ENCODE results near the gene SMYD3.

SMYD3 gene

GRCh38 chr1:246503341-246503740 lies 3.7 kb downstream of the SMYD3 start:
- no peak overlapping the region for H3K27ac ChIP-seq (ENCODE audit: low read depth, low read length)
- no peaks in the 10 kb centered on the region for H3K27me3 ChIP-seq (ENCODE audit: insufficient read depth, low read length)
- peaks cover 17% of the 10 kb centered on the region for H3K79me2 ChIP-seq (ENCODE audit: control insufficient read depth, insufficient read depth, low read length, unreplicated experiment)
- peaks cover 10% of the 10 kb centered on the region for H3K4me1 ChIP-seq (ENCODE audit: control insufficient read depth, insufficient read depth, low read length, unreplicated experiment)
- no peaks in the 10 kb centered on the region for H3K36me3 ChIP-seq (ENCODE audit: insufficient read depth, low read length)
- no peak overlapping the region for H3K4me3 ChIP-seq (ENCODE audit: low read depth, low read length)
- H2AFZ ChIP-seq (ENCODE audit: low read length, unreplicated experiment): no peak overlapping the region

GRCh38 chr1:246497331-246497915 lies 9.7 kb downstream of the SMYD3 start:
- H3K4me3 ChIP-seq (ENCODE audit: low read depth, low read length): no peak overlapping the region
- H2AFZ ChIP-seq (ENCODE audit: low read length, unreplicated experiment): no peak overlapping the region
- H3K79me2 ChIP-seq (ENCODE audit: control insufficient read depth, insufficient read depth, low read length, unreplicated experiment): peaks cover 8% of the 10 kb centered on the region
- no peak overlapping the region for H3K27ac ChIP-seq (ENCODE audit: low read depth, low read length)
- peaks cover 2% of the 10 kb centered on the region for H3K4me1 ChIP-seq (ENCODE audit: control insufficient read depth, insufficient read depth, low read length, unreplicated experiment)
- H3K36me3 ChIP-seq (ENCODE audit: insufficient read depth, low read length): no peaks in the 10 kb centered on the region
- no peaks in the 10 kb centered on the region for H3K27me3 ChIP-seq (ENCODE audit: insufficient read depth, low read length)

- no peak overlapping the region for H3K27ac ChIP-seq (ENCODE audit: low read depth, low read length)
- peaks cover 5% of the 10 kb centered on the region for H3K4me1 ChIP-seq (ENCODE audit: control insufficient read depth, insufficient read depth, low read length, unreplicated experiment)
- H3K79me2 ChIP-seq (ENCODE audit: control insufficient read depth, insufficient read depth, low read length, unreplicated experiment): peaks cover 17% of the 10 kb centered on the region
- no peaks in the 10 kb centered on the region for H3K27me3 ChIP-seq (ENCODE audit: insufficient read depth, low read length)
- H2AFZ ChIP-seq (ENCODE audit: low read length, unreplicated experiment): no peak overlapping the region
- H3K4me3 ChIP-seq (ENCODE audit: low read depth, low read length): no peak overlapping the region
- no peaks in the 10 kb centered on the region for H3K36me3 ChIP-seq (ENCODE audit: insufficient read depth, low read length)
Measured at GRCh38 chr1:246492611-246493245, 14.4 kb downstream of the SMYD3 start.

- Histone ChIP-seq H3K36me3 (ENCODE audit: insufficient read depth, low read length) (no peaks in the 10 kb centered on the region), H2AFZ (ENCODE audit: low read length, unreplicated experiment) (no peak overlapping the region), H3K27me3 (ENCODE audit: insufficient read depth, low read length) (no peaks in the 10 kb centered on the region), H3K27ac (ENCODE audit: low read depth, low read length) (no peak overlapping the region), H3K4me1 (ENCODE audit: control insufficient read depth, insufficient read depth, low read length, unreplicated experiment) (peaks cover 5% of the 10 kb centered on the region), H3K79me2 (ENCODE audit: control insufficient read depth, insufficient read depth, low read length, unreplicated experiment) (peaks cover 16% of the 10 kb centered on the region), H3K4me3 (ENCODE audit: low read depth, low read length) (no peak overlapping the region)
Measured at GRCh38 chr1:246491551-246492053, 15.5 kb downstream of the SMYD3 start.

- Histone ChIP-seq H3K79me2 (ENCODE audit: control insufficient read depth, insufficient read depth, low read length, unreplicated experiment) (peaks cover 11% of the 10 kb centered on the region), H3K27ac (ENCODE audit: low read depth, low read length) (no peak overlapping the region), H3K4me3 (ENCODE audit: low read depth, low read length) (no peak overlapping the region), H2AFZ (ENCODE audit: low read length, unreplicated experiment) (no peak overlapping the region), H3K27me3 (ENCODE audit: insufficient read depth, low read length) (no peaks in the 10 kb centered on the region), H3K36me3 (ENCODE audit: insufficient read depth, low read length) (no peaks in the 10 kb centered on the region), H3K4me1 (ENCODE audit: control insufficient read depth, insufficient read depth, low read length, unreplicated experiment) (peaks cover 6% of the 10 kb centered on the region)
Measured at GRCh38 chr1:246488674-246489073, 18.4 kb downstream of the SMYD3 start.

GRCh38 chr1:246483569-246483933 lies 23.5 kb downstream of the SMYD3 start:
- Histone ChIP-seq H3K4me1 (ENCODE audit: control insufficient read depth, insufficient read depth, low read length, unreplicated experiment) (peaks cover 13% of the 10 kb centered on the region), H3K27ac (ENCODE audit: low read depth, low read length) (no peak overlapping the region), H3K4me3 (ENCODE audit: low read depth, low read length) (peak overlapping the region; percentile 57), H3K36me3 (ENCODE audit: insufficient read depth, low read length) (no peaks in the 10 kb centered on the region), H2AFZ (ENCODE audit: low read length, unreplicated experiment) (no peak overlapping the region), H3K27me3 (ENCODE audit: insufficient read depth, low read length) (no peaks in the 10 kb centered on the region), H3K79me2 (ENCODE audit: control insufficient read depth, insufficient read depth, low read length, unreplicated experiment) (peaks cover 14% of the 10 kb centered on the region)

- no peaks in the 10 kb centered on the region for H3K36me3 ChIP-seq (ENCODE audit: insufficient read depth, low read length)
- H2AFZ ChIP-seq (ENCODE audit: low read length, unreplicated experiment): peak overlapping the region; percentile 58
- no peaks in the 10 kb centered on the region for H3K27me3 ChIP-seq (ENCODE audit: insufficient read depth, low read length)
- peaks cover 13% of the 10 kb centered on the region for H3K4me1 ChIP-seq (ENCODE audit: control insufficient read depth, insufficient read depth, low read length, unreplicated experiment)
- peaks cover 14% of the 10 kb centered on the region for H3K79me2 ChIP-seq (ENCODE audit: control insufficient read depth, insufficient read depth, low read length, unreplicated experiment)
- peak overlapping the region; percentile 57 for H3K4me3 ChIP-seq (ENCODE audit: low read depth, low read length)
- no peak overlapping the region for H3K27ac ChIP-seq (ENCODE audit: low read depth, low read length)
Measured at GRCh38 chr1:246482805-246483568, 24.1 kb downstream of the SMYD3 start.

GRCh38 chr1:246479061-246479460 lies 28.0 kb downstream of the SMYD3 start:
- peaks cover 14% of the 10 kb centered on the region for H3K79me2 ChIP-seq (ENCODE audit: control insufficient read depth, insufficient read depth, low read length, unreplicated experiment)
- no peaks in the 10 kb centered on the region for H3K36me3 ChIP-seq (ENCODE audit: insufficient read depth, low read length)
- H3K27me3 ChIP-seq (ENCODE audit: insufficient read depth, low read length): no peaks in the 10 kb centered on the region
- H2AFZ ChIP-seq (ENCODE audit: low read length, unreplicated experiment): no peak overlapping the region
- H3K4me3 ChIP-seq (ENCODE audit: low read depth, low read length): no peak overlapping the region
- H3K27ac ChIP-seq (ENCODE audit: low read depth, low read length): no peak overlapping the region
- H3K4me1 ChIP-seq (ENCODE audit: control insufficient read depth, insufficient read depth, low read length, unreplicated experiment): peaks cover 13% of the 10 kb centered on the region

- Histone ChIP-seq H3K27ac (ENCODE audit: low read depth, low read length) (no peak overlapping the region), H3K27me3 (ENCODE audit: insufficient read depth, low read length) (no peaks in the 10 kb centered on the region), H2AFZ (ENCODE audit: low read length, unreplicated experiment) (no peak overlapping the region), H3K36me3 (ENCODE audit: insufficient read depth, low read length) (no peaks in the 10 kb centered on the region), H3K79me2 (ENCODE audit: control insufficient read depth, insufficient read depth, low read length, unreplicated experiment) (peaks cover 9% of the 10 kb centered on the region), H3K4me1 (ENCODE audit: control insufficient read depth, insufficient read depth, low read length, unreplicated experiment) (peaks cover 1% of the 10 kb centered on the region), H3K4me3 (ENCODE audit: low read depth, low read length) (no peak overlapping the region)
Measured at GRCh38 chr1:246477634-246478033, 29.4 kb downstream of the SMYD3 start.

GRCh38 chr1:246476771-246477170 lies 30.3 kb downstream of the SMYD3 start:
- Histone ChIP-seq H3K27me3 (ENCODE audit: insufficient read depth, low read length) (no peaks in the 10 kb centered on the region), H2AFZ (ENCODE audit: low read length, unreplicated experiment) (no peak overlapping the region), H3K27ac (ENCODE audit: low read depth, low read length) (no peak overlapping the region), H3K4me1 (ENCODE audit: control insufficient read depth, insufficient read depth, low read length, unreplicated experiment) (no peaks in the 10 kb centered on the region), H3K4me3 (ENCODE audit: low read depth, low read length) (no peak overlapping the region), H3K79me2 (ENCODE audit: control insufficient read depth, insufficient read depth, low read length, unreplicated experiment) (peaks cover under 1% of the 10 kb centered on the region), H3K36me3 (ENCODE audit: insufficient read depth, low read length) (no peaks in the 10 kb centered on the region)
